ENCODE results near the gene MAEA.

- TF ChIP-seq HDAC2 (IDR thresholded peaks at IDR 0.05) (no peak), JUND (IDR thresholded peaks at IDR 0.05; ENCODE audit: low read depth, low read length) (no peak), NFYA (IDR thresholded peaks at IDR 0.05; ENCODE audit: borderline replicate concordance, low read depth, low read length) (no peak), ATF7 (IDR thresholded peaks at IDR 0.05; ENCODE audit: low read depth) (no peak), FOXM1 (IDR thresholded peaks at IDR 0.05; ENCODE audit: low read depth, low read length) (no peak), CREM (IDR thresholded peaks at IDR 0.05; ENCODE audit: low read depth) (no peak), POLR2A (IDR thresholded peaks at IDR 0.05; ENCODE audit: low read depth, low read length) (no peak), BCL11A (IDR thresholded peaks at IDR 0.05; ENCODE audit: low read depth, low read length) (no peak)
Observed at GRCh38 chr4:1318488-1319213, 29.0 kb downstream of the MAEA start.

All from GM12878 (cell line).